Kidney (tissue), 22 donors: ENCODE data around the gene ATP6V1G3. TPM values are rescaled to one million over a fixed set of nuclear protein-coding genes. Genes with fewer than 3 reads are reported as not detected.
A peak's percentile ranks its signal among the peaks of the same experiment; 100 is the strongest.
"Not testable (repeated sequence)": the region's sequence is repeated elsewhere in the genome, so short reads cannot be mapped to it uniquely, and the experiment has no call there.

ENCODE experiments used
- DNase-seq, 5 donors: peaks; one replicate each; pipeline ENCODE4 v3.0.0-alpha.2; 2013 to 2020
- FAIRE-seq: peaks from 2 replicates; lab custom pipeline; 2012; peaks lifted over from hg19 to GRCh38; lab: Jason Lieb, UNC
- H3K27ac ChIP-seq, 2 donors: one replicate each; pipeline ENCODE4 v1.7.0; 2013; ENCODE audit warnings: low read depth in 2 of 2, low read length in 2 of 2, inconsistent platforms in 1 of 2
- H3K27me3 ChIP-seq: one replicate; pipeline ENCODE4 v1.7.1; 2013; ENCODE audit warnings: low read length, inconsistent platforms; ENCODE audit not compliant: control insufficient read depth, insufficient read depth
- H3K36me3 ChIP-seq, 3 donors: one replicate each; pipeline versions ENCODE4 v1.7.0 to v1.7.1; 2013; ENCODE audit warnings: low read length in 3 of 3, control low read depth in 1 of 3, inconsistent platforms in 1 of 3; ENCODE audit not compliant: insufficient read depth in 3 of 3, control insufficient read depth in 2 of 3
- H3K4me1 ChIP-seq, 3 donors: one replicate each; pipeline versions ENCODE4 v1.7.0 to v1.7.1; 2013; ENCODE audit warnings: low read length in 3 of 3, inconsistent platforms in 1 of 3, low read depth in 1 of 3; ENCODE audit not compliant: control insufficient read depth in 2 of 3, insufficient read depth in 2 of 3
- H3K4me3 ChIP-seq, 3 donors: one replicate each; pipeline versions ENCODE4 v1.7.0 to v1.8.1; 2013; ENCODE audit warnings: low read length in 3 of 3, control low read depth in 1 of 3, inconsistent platforms in 1 of 3
- H3K9ac ChIP-seq, 3 donors: one replicate each; pipeline versions ENCODE4 v1.7.0 to v1.7.1; 2013; ENCODE audit warnings: low read length in 3 of 3, control low read depth in 1 of 3, inconsistent platforms in 1 of 3
- H3K9me3 ChIP-seq, 3 donors: one replicate each; pipeline versions ENCODE4 v1.7.0 to v1.7.1; 2013; ENCODE audit warnings: low read length in 3 of 3, control low read depth in 1 of 3, inconsistent platforms in 1 of 3; ENCODE audit not compliant: control insufficient read depth in 2 of 3, insufficient read depth in 1 of 3
- intact Hi-C: fragments of 100-400 bp; cut with DNase I; formaldehyde crosslinking; loops from one replicate; pipeline ENCODE4 v1.11.1; 2022
- long read RNA-seq, 10 donors: library from polyadenylated mRNA in 1 of 10; unstranded in 1 of 10; transcript quantifications; one replicate each; pipeline ENCODE4 v2.0.0 and lab custom pipeline, GENCODE V29; 2021 to 2026
- polyA plus RNA-seq: library from polyadenylated mRNA; stranded (reverse); fragments of 350-450 nt; fragmentation: Illumina TruSeq; extraction: RNeasy Lipid Tissue Mini Kit (QIAGEN cat#74804); gene quantifications from one replicate; pipeline ENCODE4 v1.2.3, GENCODE V29; 2014; ENCODE audit warnings: low read depth, low replicate concordance; ENCODE audit not compliant: insufficient read depth
- total RNA-seq: library from RNA; stranded (reverse); fragmentation: NEBNext Ultra II Directional; extraction: Animal tissue kit (Norgen Biotek cat#: 25700); gene quantifications from one replicate; pipeline ENCODE4 v1.2.1, GENCODE V29; 2021
- TF ChIP-seq, protein P1 (sequence below): IDR thresholded peaks from 3 replicates; pipeline ENCODE4 v1.5.1; 2012; ENCODE audit warnings: mild to moderate bottlenecking, moderate library complexity, borderline replicate concordance; ENCODE audit not compliant: insufficient read depth; ENCODE audit errors: extremely low read depth
- donor health status: control.
- donor health status: control.
- donor health status: control.
- donor health status: control.
- donor health status: control.
- donor health status: DM: yes; HTN: yes; CAD: no.
- donor health status: Normal renal cell carcinoma (clear cell type).

The ATP6V1G3 gene, protein sequence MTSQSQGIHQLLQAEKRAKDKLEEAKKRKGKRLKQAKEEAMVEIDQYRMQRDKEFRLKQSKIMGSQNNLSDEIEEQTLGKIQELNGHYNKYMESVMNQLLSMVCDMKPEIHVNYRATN
- total RNA-seq (1.9 TPM), polyA plus RNA-seq (102 TPM)
- long read RNA-seq, donor 1: 0 reads
- long read RNA-seq, donor 2, partial matches to known transcripts: 0 of 2 reads
- long read RNA-seq, donor 2, other reads (novel, unspliced or antisense): 0 of 2 reads
- long read RNA-seq, donor 3, partial matches to known transcripts: 0 of 2 reads
- long read RNA-seq, donor 3, other reads (novel, unspliced or antisense): 0 of 2 reads
- long read RNA-seq, donor 4: 0 reads
- long read RNA-seq, donor 5, partial matches to known transcripts: 0 of 1 reads
- long read RNA-seq, donor 5, other reads (novel, unspliced or antisense): 0 of 1 reads
- long read RNA-seq, donor 6, transcript ATP6V1G3-203 (3 exons, 611 nt): major isoform, 6 of 6 reads
- long read RNA-seq, donor 6, partial matches to known transcripts: 0 of 6 reads
- long read RNA-seq, donor 6, other reads (novel, unspliced or antisense): 0 of 6 reads
- long read RNA-seq, donor 7, partial matches to known transcripts: 0 of 1 reads
- long read RNA-seq, donor 7, other reads (novel, unspliced or antisense): 1 of 1 reads
- long read RNA-seq, donor 8, transcript ATP6V1G3-203 (3 exons, 611 nt): major isoform, 5 of 5 reads
- long read RNA-seq, donor 8, partial matches to known transcripts: 0 of 5 reads
- long read RNA-seq, donor 8, other reads (novel, unspliced or antisense): 0 of 5 reads
- long read RNA-seq, donor 9, transcript ATP6V1G3-203 (3 exons, 611 nt): major isoform, 6 of 6 reads
- long read RNA-seq, donor 9, partial matches to known transcripts: 0 of 6 reads
- long read RNA-seq, donor 9, other reads (novel, unspliced or antisense): 0 of 6 reads
- long read RNA-seq, donor 10, partial matches to known transcripts: 0 of 3 reads
- long read RNA-seq, donor 10, other reads (novel, unspliced or antisense): 0 of 3 reads

DNA sequence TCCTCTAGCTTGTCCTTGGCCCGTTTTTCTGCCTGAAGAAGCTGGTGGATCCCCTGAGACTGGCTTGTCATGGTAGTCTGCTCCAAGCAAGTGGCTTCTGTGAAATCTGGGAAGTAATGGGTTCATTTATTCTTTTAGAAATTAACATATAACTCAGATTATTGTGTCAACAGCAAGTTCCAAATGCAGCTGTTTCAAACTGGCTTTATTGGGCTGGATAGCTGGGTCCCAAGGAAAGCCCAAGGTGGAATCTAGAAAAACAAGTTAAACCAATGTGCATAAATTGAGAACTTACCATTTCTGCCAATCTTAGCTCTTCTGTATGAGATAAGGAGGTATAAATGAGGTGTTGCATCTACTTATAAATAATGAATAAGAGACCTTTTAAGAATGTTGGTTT is at the start of gene ATP6V1G3:
ATP6V1G3 (minus strand) TSS at position 101 of the 400 bp plus-strand sequence; CDS start at position 71, 30 bp downstream.
- no peak within 1 kb of the TSS for H3K4me3 ChIP-seq
- no peaks in the 10 kb centered on the region for H3K9me3 ChIP-seq
- intact Hi-C loops: no loop called here
- DNase-seq (no peak), FAIRE-seq (no peak)
- H3K36me3 ChIP-seq: no peaks in the 10 kb centered on the region
- no peak within 1 kb of the TSS for H3K9ac ChIP-seq
- peaks cover 0 to 1% (median 0%) of the 10 kb centered on the region in 3 donors for H3K4me1 ChIP-seq
- TF ChIP-seq, protein P1, sequence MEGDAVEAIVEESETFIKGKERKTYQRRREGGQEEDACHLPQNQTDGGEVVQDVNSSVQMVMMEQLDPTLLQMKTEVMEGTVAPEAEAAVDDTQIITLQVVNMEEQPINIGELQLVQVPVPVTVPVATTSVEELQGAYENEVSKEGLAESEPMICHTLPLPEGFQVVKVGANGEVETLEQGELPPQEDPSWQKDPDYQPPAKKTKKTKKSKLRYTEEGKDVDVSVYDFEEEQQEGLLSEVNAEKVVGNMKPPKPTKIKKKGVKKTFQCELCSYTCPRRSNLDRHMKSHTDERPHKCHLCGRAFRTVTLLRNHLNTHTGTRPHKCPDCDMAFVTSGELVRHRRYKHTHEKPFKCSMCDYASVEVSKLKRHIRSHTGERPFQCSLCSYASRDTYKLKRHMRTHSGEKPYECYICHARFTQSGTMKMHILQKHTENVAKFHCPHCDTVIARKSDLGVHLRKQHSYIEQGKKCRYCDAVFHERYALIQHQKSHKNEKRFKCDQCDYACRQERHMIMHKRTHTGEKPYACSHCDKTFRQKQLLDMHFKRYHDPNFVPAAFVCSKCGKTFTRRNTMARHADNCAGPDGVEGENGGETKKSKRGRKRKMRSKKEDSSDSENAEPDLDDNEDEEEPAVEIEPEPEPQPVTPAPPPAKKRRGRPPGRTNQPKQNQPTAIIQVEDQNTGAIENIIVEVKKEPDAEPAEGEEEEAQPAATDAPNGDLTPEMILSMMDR: no peak
- no peaks in the 10 kb centered on the region for H3K27me3 ChIP-seq
- no peak within 1 kb of the TSS for H3K27ac ChIP-seq

DNA sequence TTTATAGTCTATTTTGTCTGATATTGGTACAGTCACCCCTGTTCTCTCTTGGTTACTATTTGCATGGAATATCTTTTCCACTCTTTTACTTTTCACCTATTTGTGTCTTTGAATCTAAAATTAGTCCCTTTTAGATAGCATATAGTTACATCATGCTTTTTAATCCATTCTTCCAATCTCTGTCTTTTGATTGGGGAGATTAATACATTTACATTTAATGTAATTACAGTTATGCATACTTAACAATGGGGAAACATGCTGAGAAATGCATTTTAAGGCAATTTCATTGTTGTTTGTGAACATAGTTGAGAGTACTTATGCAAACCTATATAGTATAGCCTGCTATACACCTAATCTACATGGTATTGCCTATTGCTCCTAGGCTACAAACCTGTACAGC is 48.4 kb upstream of the ATP6V1G3 start:
- intact Hi-C loops: no loop called here
- Histone ChIP-seq H3K9ac (no peak overlapping the region), H3K9me3 (peaks cover 0 to 8% (median 5%) of the 10 kb centered on the region in 3 donors), H3K27ac (no peak overlapping the region), H3K36me3 (no peaks in the 10 kb centered on the region), H3K27me3 (no peaks in the 10 kb centered on the region), H3K4me3 (no peak overlapping the region), H3K4me1 (no peaks in the 10 kb centered on the region)
- TF ChIP-seq, protein P1: no peak
- FAIRE-seq (no peak), DNase-seq (no peak)

DNA sequence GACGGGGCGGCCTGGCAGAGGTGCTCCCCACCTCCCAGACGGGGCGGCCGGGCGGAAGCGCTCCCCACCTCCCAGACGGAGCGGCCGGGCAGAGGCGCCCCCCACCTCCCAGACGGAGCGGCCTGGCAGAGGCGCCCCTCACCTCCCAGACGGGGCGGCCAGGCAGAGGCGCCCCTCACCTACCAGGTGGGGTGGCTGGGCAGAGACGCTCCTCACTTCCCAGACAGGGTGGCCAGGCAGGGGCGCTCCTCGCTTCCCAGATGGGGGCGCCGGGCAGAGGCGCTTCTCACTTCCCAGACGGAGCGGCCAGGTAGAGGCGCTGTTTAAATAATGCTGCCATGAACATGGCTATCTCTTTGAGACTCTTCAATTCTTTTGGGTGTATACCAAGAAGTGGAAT is 43.7 kb upstream of the ATP6V1G3 start:
- H3K4me3 ChIP-seq: no peak overlapping the region
- intact Hi-C loops: no loop called here
- FAIRE-seq (no peak), DNase-seq (peak in 1 of 5 donors; percentile 59)
- peaks cover 0 to 5% (median 4%) of the 10 kb centered on the region in 3 donors for H3K9me3 ChIP-seq
- H3K27me3 ChIP-seq: no peaks in the 10 kb centered on the region
- no peak overlapping the region for H3K9ac ChIP-seq
- no peak overlapping the region for H3K27ac ChIP-seq
- TF ChIP-seq, protein P1: no peak
- H3K36me3 ChIP-seq: no peaks in the 10 kb centered on the region
- no peaks in the 10 kb centered on the region for H3K4me1 ChIP-seq

DNA sequence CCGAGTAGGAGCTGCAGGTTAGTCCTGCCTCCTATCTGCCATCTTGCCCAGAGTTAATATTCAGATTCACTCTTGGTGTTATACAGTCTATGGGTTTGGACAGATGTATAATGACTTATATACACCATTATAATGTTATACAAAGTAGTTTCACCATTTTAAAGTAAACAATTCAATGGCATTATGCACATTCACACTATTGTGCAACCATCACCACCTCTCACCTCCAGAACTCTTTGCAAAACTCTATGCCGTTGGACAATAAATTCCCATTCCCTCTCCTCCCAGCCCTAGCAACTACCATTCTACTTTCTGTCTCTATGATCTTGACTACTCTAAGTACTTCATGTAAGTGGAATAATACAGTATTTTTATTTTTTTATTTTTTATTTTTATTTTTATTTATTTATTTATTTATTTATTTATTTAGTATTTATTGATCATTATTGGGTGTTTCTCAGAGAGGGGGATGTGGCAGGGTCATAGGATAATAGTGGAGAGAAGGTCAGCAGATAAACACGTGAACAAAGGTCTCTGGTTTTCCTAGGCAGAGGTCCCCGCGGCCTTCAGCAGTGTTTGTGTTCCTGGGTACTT is 42.8 kb upstream of the ATP6V1G3 start:
- H3K27me3 ChIP-seq: not testable (repeated sequence)

More for the DNA sequence above, 42.8 kb upstream of the ATP6V1G3 start:
- H3K4me3 ChIP-seq, H3K4me1 ChIP-seq, FAIRE-seq, DNase-seq, intact Hi-C loops, H3K9me3 ChIP-seq, H3K36me3 ChIP-seq, H3K27ac ChIP-seq, H3K9ac ChIP-seq: not testable (repeated sequence)
